ENCODE results near the gene DGKE.

Gene DGKE

DNA sequence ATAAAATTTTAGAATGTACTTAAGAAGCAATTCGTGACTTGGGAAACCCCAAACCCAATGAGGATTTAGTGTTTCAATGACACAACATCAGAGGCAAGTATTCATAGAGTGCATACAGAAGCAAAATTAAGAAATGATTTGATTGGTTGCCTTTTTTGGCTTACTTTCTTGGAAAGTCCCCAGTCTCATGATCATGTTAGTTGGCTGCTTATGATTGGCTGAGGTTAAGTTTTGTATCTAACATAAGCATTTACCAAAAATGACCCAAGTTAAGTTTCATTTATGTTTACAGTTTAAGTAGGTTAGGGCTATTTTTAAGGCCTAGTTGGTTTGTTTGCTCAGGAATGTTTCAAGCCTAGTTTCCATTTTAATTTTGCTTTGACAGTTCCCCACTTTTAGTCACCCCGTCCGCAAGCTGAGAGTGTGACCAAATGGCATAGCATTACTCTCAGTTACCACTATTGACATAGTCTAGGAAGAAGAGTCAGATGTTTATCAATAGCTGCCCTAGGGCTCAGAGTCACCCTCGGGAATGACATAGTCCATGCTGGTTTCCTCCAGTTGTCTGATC is 36.2 kb downstream of the DGKE start:
- H3K4me2 ChIP-seq (ENCODE audit: low read depth, low read length), result peak overlapping the region; percentile 30; the same call in 1 of the 2 replicates
- H4K20me1 ChIP-seq (ENCODE audit: insufficient read depth, low read length), result no peaks in the 10 kb centered on the region
- no peaks in the 10 kb centered on the region for H3K27me3 ChIP-seq (replicated peaks; ENCODE audit: insufficient read depth, low read length)
- peak; percentile 93 for DNase-seq
- H2AFZ ChIP-seq (ENCODE audit: low read length), result no peak overlapping the region
- peak overlapping the region; percentile 96 for H3K27ac ChIP-seq (ENCODE audit: low read length)
- H3K4me3 ChIP-seq (ENCODE audit: low read length), result no peak overlapping the region
- H3K79me2 ChIP-seq (ENCODE audit: low read length), result no peaks in the 10 kb centered on the region
- H3K9ac ChIP-seq (ENCODE audit: low read length), result peak overlapping the region; percentile 52
- H3K9me3 ChIP-seq (replicated peaks; ENCODE audit: insufficient read depth, low read length), result no peaks in the 10 kb centered on the region
- peaks cover 37% of the 10 kb centered on the region for H3K4me1 ChIP-seq (ENCODE audit: low read length)
- no peaks in the 10 kb centered on the region for H3K9me2 ChIP-seq (replicated peaks; ENCODE audit: insufficient read depth, low read length)
- TF ChIP-seq EZH2phosphoT487 (IDR thresholded peaks at IDR 0.05; ENCODE audit: low read length), result no peak
- TF ChIP-seq, protein P1, sequence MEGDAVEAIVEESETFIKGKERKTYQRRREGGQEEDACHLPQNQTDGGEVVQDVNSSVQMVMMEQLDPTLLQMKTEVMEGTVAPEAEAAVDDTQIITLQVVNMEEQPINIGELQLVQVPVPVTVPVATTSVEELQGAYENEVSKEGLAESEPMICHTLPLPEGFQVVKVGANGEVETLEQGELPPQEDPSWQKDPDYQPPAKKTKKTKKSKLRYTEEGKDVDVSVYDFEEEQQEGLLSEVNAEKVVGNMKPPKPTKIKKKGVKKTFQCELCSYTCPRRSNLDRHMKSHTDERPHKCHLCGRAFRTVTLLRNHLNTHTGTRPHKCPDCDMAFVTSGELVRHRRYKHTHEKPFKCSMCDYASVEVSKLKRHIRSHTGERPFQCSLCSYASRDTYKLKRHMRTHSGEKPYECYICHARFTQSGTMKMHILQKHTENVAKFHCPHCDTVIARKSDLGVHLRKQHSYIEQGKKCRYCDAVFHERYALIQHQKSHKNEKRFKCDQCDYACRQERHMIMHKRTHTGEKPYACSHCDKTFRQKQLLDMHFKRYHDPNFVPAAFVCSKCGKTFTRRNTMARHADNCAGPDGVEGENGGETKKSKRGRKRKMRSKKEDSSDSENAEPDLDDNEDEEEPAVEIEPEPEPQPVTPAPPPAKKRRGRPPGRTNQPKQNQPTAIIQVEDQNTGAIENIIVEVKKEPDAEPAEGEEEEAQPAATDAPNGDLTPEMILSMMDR (IDR thresholded peaks at IDR 0.05; ENCODE audit: low read length), result no peak
- TF ChIP-seq EZH2 (optimal IDR thresholded peaks at IDR 0.05; ENCODE audit: low read depth, low read length), result no peak
- peaks cover 20% of the 10 kb centered on the region for H3F3A ChIP-seq (ENCODE audit: insufficient read depth, low read length)
- H3K36me3 ChIP-seq (replicated peaks; ENCODE audit: insufficient read depth, low read length), result no peaks in the 10 kb centered on the region; the same call in 1 of the 2 replicates

DNA sequence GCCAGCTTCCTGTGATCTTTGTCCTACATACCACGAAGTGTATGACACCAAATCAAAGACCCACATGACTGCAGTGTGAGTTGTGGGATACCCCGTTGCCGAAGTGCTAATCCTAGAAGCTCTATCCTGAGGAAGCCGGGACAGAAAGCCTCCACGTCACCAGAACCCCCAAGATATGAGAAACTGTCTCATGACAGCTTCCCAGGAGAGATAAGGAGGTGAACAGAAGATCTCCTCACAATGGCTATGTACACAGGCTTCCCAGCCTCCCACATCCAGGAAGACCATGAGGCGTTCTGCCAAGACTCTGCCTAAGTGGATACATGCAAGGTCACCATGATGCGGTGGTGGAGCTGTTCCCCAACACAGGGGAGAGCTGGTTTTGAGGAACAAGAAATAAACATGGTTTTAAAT is 42.8 kb downstream of the DGKE start:
- no peaks in the 10 kb centered on the region for H3K36me3 ChIP-seq (replicated peaks; ENCODE audit: insufficient read depth, low read length)
- no peak overlapping the region for H3K4me2 ChIP-seq (ENCODE audit: low read depth, low read length)
- no peak for TF ChIP-seq EZH2phosphoT487 (IDR thresholded peaks at IDR 0.05; ENCODE audit: low read length)
- TF ChIP-seq, protein P1 (IDR thresholded peaks at IDR 0.05; ENCODE audit: low read length), result no peak
- no peak for TF ChIP-seq EZH2 (optimal IDR thresholded peaks at IDR 0.05; ENCODE audit: low read depth, low read length)
- H4K20me1 ChIP-seq (ENCODE audit: insufficient read depth, low read length), result no peaks in the 10 kb centered on the region
- no peak overlapping the region for H2AFZ ChIP-seq (ENCODE audit: low read length)
- DNase-seq, result no peak
- H3K9ac ChIP-seq (ENCODE audit: low read length), result no peak overlapping the region
- no peaks in the 10 kb centered on the region for H3K9me2 ChIP-seq (replicated peaks; ENCODE audit: insufficient read depth, low read length)
- peaks cover 5% of the 10 kb centered on the region for H3K4me1 ChIP-seq (ENCODE audit: low read length)
- H3K27me3 ChIP-seq (replicated peaks; ENCODE audit: insufficient read depth, low read length), result no peaks in the 10 kb centered on the region
- no peaks in the 10 kb centered on the region for H3F3A ChIP-seq (ENCODE audit: insufficient read depth, low read length)
- no peaks in the 10 kb centered on the region for H3K9me3 ChIP-seq (replicated peaks; ENCODE audit: insufficient read depth, low read length)
- H3K4me3 ChIP-seq (ENCODE audit: low read length), result no peak overlapping the region
- H3K27ac ChIP-seq (ENCODE audit: low read length), result no peak overlapping the region
- H3K79me2 ChIP-seq (ENCODE audit: low read length), result no peaks in the 10 kb centered on the region

DNA sequence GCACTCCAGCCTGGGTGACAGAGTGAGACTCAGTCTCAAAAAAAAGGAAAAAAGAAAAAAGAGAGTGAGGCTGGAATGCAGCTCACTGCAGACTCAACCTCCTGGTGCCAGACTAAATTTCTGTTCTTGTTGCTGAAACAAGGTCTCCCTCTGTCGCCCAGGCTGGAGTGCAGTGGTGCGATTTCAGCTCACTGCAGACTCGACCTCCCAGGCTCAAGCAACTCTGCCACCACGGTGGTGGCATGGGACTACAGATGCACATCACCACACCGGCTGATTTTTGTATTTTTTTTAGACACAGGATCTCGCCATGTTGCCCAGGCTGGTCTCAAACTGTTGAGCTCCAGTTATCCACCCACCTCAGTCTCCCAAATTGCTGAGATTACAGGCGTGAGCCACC is 45.3 kb downstream of the DGKE start:
- Histone ChIP-seq H3F3A (ENCODE audit: insufficient read depth, low read length) (no peaks in the 10 kb centered on the region; the same call in 1 of the 2 replicates), H3K4me2 (ENCODE audit: low read depth, low read length) (no peak overlapping the region), H3K9ac (ENCODE audit: low read length) (no peak overlapping the region), H3K4me1 (ENCODE audit: low read length) (peaks cover 5% of the 10 kb centered on the region), H3K36me3 (replicated peaks; ENCODE audit: insufficient read depth, low read length) (no peaks in the 10 kb centered on the region), H3K4me3 (ENCODE audit: low read length) (no peak overlapping the region), H3K27ac (ENCODE audit: low read length) (no peak overlapping the region), H3K9me2 (replicated peaks; ENCODE audit: insufficient read depth, low read length) (no peaks in the 10 kb centered on the region), H4K20me1 (ENCODE audit: insufficient read depth, low read length) (no peaks in the 10 kb centered on the region), H3K79me2 (ENCODE audit: low read length) (no peaks in the 10 kb centered on the region), H3K27me3 (replicated peaks; ENCODE audit: insufficient read depth, low read length) (no peaks in the 10 kb centered on the region), H2AFZ (ENCODE audit: low read length) (no peak overlapping the region), H3K9me3 (replicated peaks; ENCODE audit: insufficient read depth, low read length) (no peaks in the 10 kb centered on the region)
- no peak for TF ChIP-seq EZH2phosphoT487 (IDR thresholded peaks at IDR 0.05; ENCODE audit: low read length)
- no peak for TF ChIP-seq EZH2 (optimal IDR thresholded peaks at IDR 0.05; ENCODE audit: low read depth, low read length)
- TF ChIP-seq, protein P1 (IDR thresholded peaks at IDR 0.05; ENCODE audit: low read length), result no peak
- DNase-seq, result no peak

Measured in MM.1S (cell line).